Muscle of leg (tissue), 11 donors: ENCODE results near the gene ABCC3. TPM values are rescaled to one million over a fixed set of nuclear protein-coding genes. Genes with fewer than 3 reads are reported as not detected.

Experiments used
- DNase-seq: peaks from one replicate; pipeline ENCODE4 v3.0.0; 2013
- H3K27ac ChIP-seq: one replicate; pipeline ENCODE4 v1.5.1; 2013; ENCODE audit warnings: mild to moderate bottlenecking, low read length, control low read depth
- H3K27me3 ChIP-seq: one replicate; pipeline ENCODE4 v1.6.1; 2013; ENCODE audit warnings: low read length; ENCODE audit not compliant: control insufficient read depth, insufficient read depth
- H3K36me3 ChIP-seq: one replicate; pipeline ENCODE4 v1.6.1; 2013; ENCODE audit warnings: low read length; ENCODE audit not compliant: control insufficient read depth, insufficient read depth
- H3K4me1 ChIP-seq: one replicate; pipeline ENCODE4 v1.6.1; 2013; ENCODE audit warnings: low read length; ENCODE audit not compliant: control insufficient read depth, insufficient read depth
- H3K4me3 ChIP-seq: one replicate; pipeline ENCODE4 v1.5.1; 2013; ENCODE audit warnings: low read length, control low read depth
- H3K9me3 ChIP-seq: replicated peaks from 2 replicates; pipeline ENCODE4 v1.6.1; 2013; ENCODE audit warnings: low read depth, low read length; ENCODE audit not compliant: control insufficient read depth
- WGBS: methylation state at CpG from one replicate; pipeline ENCODE4 v1.1.5; 2013; ENCODE audit warnings: missing lambda C conversion rate; ENCODE audit not compliant: insufficient coverage; 5-methylcytosine and 5-hydroxymethylcytosine counted together
- polyA plus RNA-seq, 8 donors: library from polyadenylated mRNA; unstranded; fragments of 120-200 nt; gene quantifications; one replicate each; pipeline versions ENCODE4 v1.2.1 to v1.2.3, GENCODE V29; 2013; ENCODE audit warnings: inconsistent platforms in 1 of 8, low replicate concordance in 1 of 8; ENCODE audit not compliant: insufficient read length in 8 of 8, insufficient read depth in 1 of 8
- total RNA-seq: library from RNA; stranded (reverse); fragments of 120-200 nt; gene quantifications from one replicate; pipeline ENCODE4 v1.2.4, GENCODE V29; 2013

Gene ABCC3
- total and polyA plus RNA-seq, 9 donors, result 0.24 to 8.0 (median 0.39) TPM

DNA sequence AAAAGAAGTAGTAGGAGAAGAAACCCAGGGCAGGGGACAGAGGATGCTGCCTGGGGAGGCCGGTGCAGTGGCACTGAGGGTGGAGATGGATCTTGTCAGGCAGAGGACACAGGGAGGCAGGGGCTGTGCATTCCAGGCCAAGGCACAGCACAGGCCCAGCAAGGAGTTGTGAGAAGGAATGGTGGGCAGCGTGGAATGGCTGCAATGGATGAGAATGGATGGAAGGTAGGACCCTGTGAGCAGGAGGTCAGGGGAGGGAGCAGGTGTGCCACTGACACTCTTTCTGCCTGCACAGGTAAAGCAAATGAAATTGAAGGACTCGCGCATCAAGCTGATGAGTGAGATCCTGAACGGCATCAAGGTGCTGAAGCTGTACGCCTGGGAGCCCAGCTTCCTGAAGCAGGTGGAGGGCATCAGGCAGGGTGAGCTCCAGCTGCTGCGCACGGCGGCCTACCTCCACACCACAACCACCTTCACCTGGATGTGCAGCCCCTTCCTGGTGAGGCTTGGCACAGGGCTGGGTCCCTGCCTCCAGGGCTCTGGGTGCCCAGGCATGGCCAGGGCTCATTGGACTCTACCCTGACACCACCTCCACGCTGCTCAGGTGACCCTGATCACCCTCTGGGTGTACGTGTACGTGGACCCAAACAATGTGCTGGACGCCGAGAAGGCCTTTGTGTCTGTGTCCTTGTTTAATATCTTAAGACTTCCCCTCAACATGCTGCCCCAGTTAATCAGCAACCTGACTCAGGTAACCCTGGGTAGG is 32.8 kb downstream of the ABCC3 start:
- H3K9me3 ChIP-seq, result no peaks in the 10 kb centered on the region
- 87% methylated on average over 9 of the region's 14 CpGs for WGBS
- no peak overlapping the region for H3K27ac ChIP-seq
- DNase-seq, result no peak
- H3K4me1 ChIP-seq, result no peaks in the 10 kb centered on the region
- no peak overlapping the region for H3K4me3 ChIP-seq
- H3K36me3 ChIP-seq, result no peaks in the 10 kb centered on the region
- H3K27me3 ChIP-seq, result no peaks in the 10 kb centered on the region

DNA sequence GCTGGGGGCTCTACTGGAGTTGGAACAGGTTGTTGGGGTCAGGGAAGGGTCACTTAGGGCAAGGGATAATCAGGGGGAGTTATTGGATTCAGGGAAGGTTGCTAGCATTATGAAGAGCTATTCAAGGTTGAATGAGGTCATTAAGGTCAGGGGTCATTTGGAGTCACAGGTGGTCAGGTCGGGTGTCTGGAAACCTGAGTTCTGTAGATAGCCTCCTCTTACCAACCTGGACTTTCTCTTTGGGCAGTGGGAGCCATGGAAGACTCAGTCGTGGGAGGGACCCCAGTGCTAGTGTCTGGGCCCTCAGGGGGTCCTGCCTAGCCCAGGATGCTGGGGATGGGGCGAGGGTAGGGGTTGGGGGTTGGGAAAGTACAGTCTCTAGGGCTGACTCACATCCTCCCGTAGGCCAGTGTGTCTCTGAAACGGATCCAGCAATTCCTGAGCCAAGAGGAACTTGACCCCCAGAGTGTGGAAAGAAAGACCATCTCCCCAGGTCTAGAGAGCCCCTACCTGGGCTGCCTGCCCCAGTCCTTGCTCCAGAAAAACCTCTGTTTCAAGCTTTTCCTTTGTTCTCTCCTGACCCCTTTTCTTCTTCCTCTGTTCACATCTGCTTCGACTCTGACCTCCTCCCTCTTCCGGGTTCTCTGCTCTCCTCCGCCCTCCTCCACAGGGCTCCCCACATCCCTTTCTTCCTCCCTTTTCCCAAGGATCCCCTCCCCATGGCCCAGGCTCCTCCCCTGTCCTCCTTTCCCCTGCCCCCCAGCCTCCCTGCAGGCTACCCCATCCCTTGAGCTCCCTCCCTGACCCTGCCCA is 33.5 kb downstream of the ABCC3 start:
- no peak overlapping the region for H3K27ac ChIP-seq
- H3K4me1 ChIP-seq, result no peaks in the 10 kb centered on the region
- H3K9me3 ChIP-seq, result no peaks in the 10 kb centered on the region
- WGBS, result 18% methylated on average over 5 of the region's 8 CpGs
- no peaks in the 10 kb centered on the region for H3K27me3 ChIP-seq
- H3K4me3 ChIP-seq, result no peak overlapping the region
- DNase-seq, result no peak
- no peaks in the 10 kb centered on the region for H3K36me3 ChIP-seq

DNA sequence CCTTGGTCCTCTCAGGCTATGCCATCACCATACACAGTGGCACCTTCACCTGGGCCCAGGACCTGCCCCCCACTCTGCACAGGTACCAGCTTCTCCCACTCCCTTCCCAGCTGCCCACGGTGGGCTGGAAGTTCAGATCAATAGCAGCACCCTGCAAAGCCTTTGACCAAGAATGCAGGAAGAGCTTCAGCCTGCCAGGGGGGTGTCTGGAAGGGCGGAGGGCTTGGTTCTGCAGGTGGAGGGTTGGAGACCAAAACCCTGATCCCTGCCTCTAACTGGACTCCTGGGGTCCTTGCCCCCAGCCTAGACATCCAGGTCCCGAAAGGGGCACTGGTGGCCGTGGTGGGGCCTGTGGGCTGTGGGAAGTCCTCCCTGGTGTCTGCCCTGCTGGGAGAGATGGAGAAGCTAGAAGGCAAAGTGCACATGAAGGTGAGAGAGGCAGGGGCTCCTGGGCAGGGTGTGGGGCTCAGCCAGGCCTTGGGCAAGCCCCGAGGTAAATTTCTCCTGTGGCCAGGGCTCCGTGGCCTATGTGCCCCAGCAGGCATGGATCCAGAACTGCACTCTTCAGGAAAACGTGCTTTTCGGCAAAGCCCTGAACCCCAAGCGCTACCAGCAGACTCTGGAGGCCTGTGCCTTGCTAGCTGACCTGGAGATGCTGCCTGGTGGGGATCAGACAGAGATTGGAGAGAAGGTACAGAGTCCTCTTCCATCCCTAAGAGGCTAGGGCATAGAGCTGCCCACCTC is 34.3 kb downstream of the ABCC3 start:
- 80% methylated on average over 8 of the region's 9 CpGs for WGBS

DNA sequence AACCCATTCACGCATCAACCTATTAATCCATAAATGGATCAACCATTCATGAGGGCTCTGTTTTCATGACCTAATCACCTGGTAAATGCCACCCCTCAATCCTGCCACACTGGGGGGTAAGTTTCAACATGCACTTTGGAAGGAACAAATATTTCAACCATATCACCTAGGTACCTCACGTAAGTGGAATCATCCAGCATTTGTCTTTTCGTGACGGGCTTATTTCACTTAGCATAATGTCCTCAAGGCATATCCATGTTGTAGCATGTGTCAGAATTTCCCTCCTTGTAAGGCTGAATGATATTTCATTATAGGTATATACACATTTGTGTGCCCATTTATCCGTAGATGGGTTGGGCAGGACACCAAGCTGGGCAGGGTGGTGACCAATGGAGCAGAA is 37.4 kb downstream of the ABCC3 start:
- DNase-seq, result no peak
- Histone ChIP-seq H3K9me3 (no peaks in the 10 kb centered on the region), H3K4me1 (no peaks in the 10 kb centered on the region), H3K4me3 (no peak overlapping the region), H3K36me3 (no peaks in the 10 kb centered on the region), H3K27me3 (no peaks in the 10 kb centered on the region), H3K27ac (no peak overlapping the region)
- 78% methylated on average over 1 of the region's 5 CpGs for WGBS

More for the DNA sequence above, 34.3 kb downstream of the ABCC3 start:
- Histone ChIP-seq H3K4me3 (no peak overlapping the region), H3K36me3 (no peaks in the 10 kb centered on the region), H3K4me1 (no peaks in the 10 kb centered on the region), H3K9me3 (no peaks in the 10 kb centered on the region), H3K27me3 (no peaks in the 10 kb centered on the region), H3K27ac (no peak overlapping the region)
- DNase-seq, result no peak

DNA sequence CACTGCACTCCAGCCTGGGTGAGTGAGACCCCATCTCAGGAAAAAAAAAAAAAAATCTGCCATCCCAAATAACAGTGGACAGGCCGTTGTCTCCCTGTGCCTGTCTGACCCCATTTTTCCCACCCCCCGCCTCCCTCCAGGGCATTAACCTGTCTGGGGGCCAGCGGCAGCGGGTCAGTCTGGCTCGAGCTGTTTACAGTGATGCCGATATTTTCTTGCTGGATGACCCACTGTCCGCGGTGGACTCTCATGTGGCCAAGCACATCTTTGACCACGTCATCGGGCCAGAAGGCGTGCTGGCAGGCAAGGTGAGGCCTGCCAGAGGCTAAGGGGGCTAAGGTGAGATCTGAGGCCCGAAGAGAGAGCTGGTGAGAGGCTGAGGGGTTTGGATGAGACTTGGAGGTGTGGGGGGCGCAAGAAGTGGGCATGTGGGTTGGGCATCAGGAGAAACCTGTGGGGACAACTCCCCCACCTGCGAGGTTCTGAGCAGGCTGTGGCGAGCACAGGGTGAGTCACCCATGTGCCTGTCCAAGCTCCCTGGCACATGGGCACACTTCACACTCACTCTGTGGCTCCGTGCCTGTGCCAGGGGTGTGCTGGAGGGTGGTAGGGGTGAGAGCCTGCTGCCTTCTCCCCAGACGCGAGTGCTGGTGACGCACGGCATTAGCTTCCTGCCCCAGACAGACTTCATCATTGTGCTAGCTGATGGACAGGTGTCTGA is 38.3 kb downstream of the ABCC3 start:
- no peak for DNase-seq
- no peak overlapping the region for H3K27ac ChIP-seq

DNA sequence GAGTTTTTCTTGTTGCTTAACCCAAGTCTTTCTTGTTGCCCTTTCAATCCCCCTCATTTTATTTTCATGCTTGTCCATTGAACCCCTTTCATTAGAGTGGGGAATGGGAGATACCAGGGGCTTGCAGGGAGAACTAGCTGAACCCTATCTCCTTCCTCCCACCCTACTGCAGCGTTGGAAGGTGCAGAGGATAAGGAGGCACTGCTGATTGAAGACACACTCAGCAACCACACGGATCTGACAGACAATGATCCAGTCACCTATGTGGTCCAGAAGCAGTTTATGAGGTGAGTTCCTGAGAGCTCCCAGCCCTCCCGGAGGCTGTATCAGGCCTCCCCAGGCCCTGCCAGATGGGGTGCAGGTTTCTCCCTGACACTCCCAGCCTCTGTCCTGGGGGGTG is 40.5 kb downstream of the ABCC3 start:
- H3K9me3 ChIP-seq, result no peaks in the 10 kb centered on the region
- 53% methylated on average over 2 of the region's 3 CpGs for WGBS

More for the DNA sequence above, 38.3 kb downstream of the ABCC3 start:
- Histone ChIP-seq H3K4me3 (no peak overlapping the region), H3K36me3 (no peaks in the 10 kb centered on the region), H3K4me1 (no peaks in the 10 kb centered on the region), H3K27me3 (no peaks in the 10 kb centered on the region), H3K9me3 (no peaks in the 10 kb centered on the region)
- WGBS, result 85% methylated on average over 16 of the region's 20 CpGs

DNA sequence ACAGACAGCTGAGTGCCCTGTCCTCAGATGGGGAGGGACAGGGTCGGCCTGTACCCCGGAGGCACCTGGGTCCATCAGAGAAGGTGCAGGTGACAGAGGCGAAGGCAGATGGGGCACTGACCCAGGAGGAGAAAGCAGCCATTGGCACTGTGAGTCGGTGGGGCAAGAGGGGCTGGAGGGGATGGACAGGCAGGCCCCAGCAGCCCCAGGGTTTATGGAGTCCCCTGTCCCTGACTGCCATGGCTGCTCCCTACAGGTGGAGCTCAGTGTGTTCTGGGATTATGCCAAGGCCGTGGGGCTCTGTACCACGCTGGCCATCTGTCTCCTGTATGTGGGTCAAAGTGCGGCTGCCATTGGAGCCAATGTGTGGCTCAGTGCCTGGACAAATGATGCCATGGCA is 40.9 kb downstream of the ABCC3 start:
- Histone ChIP-seq H3K36me3 (no peaks in the 10 kb centered on the region), H3K27ac (no peak overlapping the region), H3K4me3 (no peak overlapping the region), H3K9me3 (no peaks in the 10 kb centered on the region), H3K27me3 (no peaks in the 10 kb centered on the region), H3K4me1 (no peaks in the 10 kb centered on the region)
- WGBS, result 83% methylated on average over 7 of the region's 7 CpGs
- no peak for DNase-seq

More for the DNA sequence above, 40.5 kb downstream of the ABCC3 start:
- H3K4me1 ChIP-seq, result no peaks in the 10 kb centered on the region
- no peak for DNase-seq
- no peak overlapping the region for H3K27ac ChIP-seq
- H3K27me3 ChIP-seq, result no peaks in the 10 kb centered on the region
- no peaks in the 10 kb centered on the region for H3K36me3 ChIP-seq
- no peak overlapping the region for H3K4me3 ChIP-seq

DNA sequence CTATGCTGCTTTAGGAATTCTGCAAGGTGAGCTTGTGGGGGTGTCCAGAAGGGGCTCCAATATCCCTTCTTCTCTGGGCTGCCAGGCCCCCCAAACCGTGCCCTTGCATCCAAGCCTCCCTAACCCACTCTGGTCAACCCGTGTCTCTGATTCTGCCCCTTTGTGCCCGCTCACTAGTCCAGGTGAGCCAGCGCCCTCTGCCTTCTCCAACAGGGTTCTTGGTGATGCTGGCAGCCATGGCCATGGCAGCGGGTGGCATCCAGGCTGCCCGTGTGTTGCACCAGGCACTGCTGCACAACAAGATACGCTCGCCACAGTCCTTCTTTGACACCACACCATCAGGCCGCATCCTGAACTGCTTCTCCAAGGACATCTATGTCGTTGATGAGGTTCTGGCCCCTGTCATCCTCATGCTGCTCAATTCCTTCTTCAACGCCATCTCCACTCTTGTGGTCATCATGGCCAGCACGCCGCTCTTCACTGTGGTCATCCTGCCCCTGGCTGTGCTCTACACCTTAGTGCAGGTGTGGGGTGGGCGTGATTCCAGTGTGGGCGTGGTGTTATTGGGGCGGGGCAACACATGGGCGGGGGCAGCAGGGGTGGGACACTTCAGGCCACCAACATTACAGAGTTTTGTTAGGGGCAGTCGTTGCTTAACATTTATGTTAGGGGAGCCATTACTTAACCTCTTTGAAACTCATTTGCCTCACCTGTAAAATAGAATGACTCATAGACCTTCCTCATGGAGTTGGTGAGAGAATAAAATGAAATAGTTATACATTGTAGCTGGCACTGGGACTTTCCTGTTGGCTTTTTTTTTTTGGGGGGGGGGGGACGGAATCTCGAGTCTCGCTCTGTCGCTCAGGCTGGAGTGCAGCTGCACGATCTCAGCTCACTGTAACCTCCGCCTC is 41.6 kb downstream of the ABCC3 start:
- Histone ChIP-seq H3K4me1 (peaks cover 3% of the 10 kb centered on the region), H3K4me3 (no peak overlapping the region), H3K36me3 (no peaks in the 10 kb centered on the region), H3K27me3 (no peaks in the 10 kb centered on the region), H3K27ac (no peak overlapping the region), H3K9me3 (no peaks in the 10 kb centered on the region)
- WGBS, result 94% methylated on average over 17 of the region's 24 CpGs
- no peak for DNase-seq

DNA sequence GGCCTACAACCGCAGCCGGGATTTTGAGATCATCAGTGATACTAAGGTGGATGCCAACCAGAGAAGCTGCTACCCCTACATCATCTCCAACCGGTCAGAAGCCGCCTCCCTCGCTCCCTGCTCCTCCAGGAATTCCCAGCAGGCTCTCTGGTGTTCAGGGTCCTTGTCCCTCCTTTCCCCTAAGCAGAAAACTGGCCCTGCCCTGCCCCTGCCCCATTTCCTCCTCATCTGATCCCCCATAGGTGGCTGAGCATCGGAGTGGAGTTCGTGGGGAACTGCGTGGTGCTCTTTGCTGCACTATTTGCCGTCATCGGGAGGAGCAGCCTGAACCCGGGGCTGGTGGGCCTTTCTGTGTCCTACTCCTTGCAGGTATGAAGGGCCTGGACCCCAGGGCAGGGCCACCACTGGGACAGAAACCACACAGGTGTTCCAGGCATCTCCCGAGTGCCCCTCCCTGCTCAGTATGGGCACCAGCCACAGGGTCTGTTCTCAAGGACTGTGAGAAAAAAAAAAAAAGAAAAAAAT is 43.2 kb downstream of the ABCC3 start:
- H3K4me1 ChIP-seq, result peaks cover 8% of the 10 kb centered on the region
- H3K27ac ChIP-seq, result no peak overlapping the region
- H3K36me3 ChIP-seq, result no peaks in the 10 kb centered on the region
- no peak for DNase-seq
- no peaks in the 10 kb centered on the region for H3K9me3 ChIP-seq
- WGBS, result 85% methylated on average over 11 of the region's 12 CpGs
- no peak overlapping the region for H3K4me3 ChIP-seq
- H3K27me3 ChIP-seq, result no peaks in the 10 kb centered on the region
